SK-N-SH (cell line): ENCODE results near the gene GOLM1. TPM values are rescaled to one million over a fixed set of nuclear protein-coding genes. Genes with fewer than 3 reads are reported as not detected.

Experiments used
- EP300 ChIP-seq, 2 experiments: IDR thresholded peaks; 2 replicates each; pipeline versions ENCODE4 v1.4.0 to v1.6.1; 2012; ENCODE audit warnings: borderline replicate concordance in 1 of 2, low read depth in 1 of 2, low read length in 1 of 2
- EZH2phosphoT487 ChIP-seq: fragments of 200-600 bp; sonication (generic); IDR thresholded peaks from 2 replicates; pipeline ENCODE4 v1.6.1; 2017; ENCODE audit warnings: low read depth, mixed run types, mild to moderate bottlenecking, antibody characterized with exemption, moderate library complexity, borderline replicate concordance
- polyA plus RNA-seq, 3 experiments: library from polyadenylated mRNA; depleted of rRNA; stranded (reverse); fragments of >200 nt; gene quantifications; 2 replicates each; pipeline ENCODE4 v1.2.3, GENCODE V29; 2012
- small RNA-seq, 7 experiments: library from RNA; depleted of rRNA; stranded (forward); fragments of <200 nt; gene quantifications; one replicate each; pipeline ENCODE3, GENCODE V24; 2012
- TF ChIP-seq, protein P1 (sequence below): fragments of 150-350 bp; IDR thresholded peaks from 2 replicates; pipeline ENCODE4 v1.6.1; 2017; ENCODE audit warnings: antibody characterized with exemption, low read length, low read depth, borderline replicate concordance
- TF ChIP-seq, protein P2 (sequence below): IDR thresholded peaks from 2 replicates; pipeline ENCODE4 v1.4.0; 2012; ENCODE audit warnings: low read depth, borderline replicate concordance

Gene GOLM1
- polyA plus RNA-seq, 1 of the 3 experiments (the other 2 are of a cell fraction), result 69.8 TPM

DNA sequence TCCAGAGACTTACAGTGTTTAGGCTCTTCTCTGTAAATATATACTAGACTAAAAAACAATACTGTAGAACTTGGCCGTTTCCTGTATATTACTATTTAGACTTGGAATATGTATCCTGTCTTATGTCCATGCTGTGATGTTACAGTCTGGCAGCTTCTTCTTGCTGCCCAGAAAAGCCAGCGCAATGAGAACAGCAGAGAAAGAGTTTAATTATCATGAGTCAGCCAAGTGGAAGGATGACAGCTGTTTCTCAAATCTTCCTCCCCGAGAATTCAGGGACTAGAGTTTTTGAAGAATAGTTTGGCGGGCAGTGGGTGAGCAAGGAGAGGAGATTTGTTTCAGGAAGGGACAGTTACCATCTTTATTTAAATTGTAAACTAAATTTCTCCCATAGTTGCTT lies 120.9 kb downstream of the GOLM1 start (continued):
- no peak for TF ChIP-seq EP300 (IDR thresholded peaks at IDR 0.05; ENCODE audit: borderline replicate concordance in 1 of 2, low read depth in 1 of 2, low read length in 1 of 2)
- TF ChIP-seq, protein P1, sequence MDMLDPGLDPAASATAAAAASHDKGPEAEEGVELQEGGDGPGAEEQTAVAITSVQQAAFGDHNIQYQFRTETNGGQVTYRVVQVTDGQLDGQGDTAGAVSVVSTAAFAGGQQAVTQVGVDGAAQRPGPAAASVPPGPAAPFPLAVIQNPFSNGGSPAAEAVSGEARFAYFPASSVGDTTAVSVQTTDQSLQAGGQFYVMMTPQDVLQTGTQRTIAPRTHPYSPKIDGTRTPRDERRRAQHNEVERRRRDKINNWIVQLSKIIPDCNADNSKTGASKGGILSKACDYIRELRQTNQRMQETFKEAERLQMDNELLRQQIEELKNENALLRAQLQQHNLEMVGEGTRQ, result no peak
- no peak for TF ChIP-seq EZH2phosphoT487
- TF ChIP-seq, protein P2, sequence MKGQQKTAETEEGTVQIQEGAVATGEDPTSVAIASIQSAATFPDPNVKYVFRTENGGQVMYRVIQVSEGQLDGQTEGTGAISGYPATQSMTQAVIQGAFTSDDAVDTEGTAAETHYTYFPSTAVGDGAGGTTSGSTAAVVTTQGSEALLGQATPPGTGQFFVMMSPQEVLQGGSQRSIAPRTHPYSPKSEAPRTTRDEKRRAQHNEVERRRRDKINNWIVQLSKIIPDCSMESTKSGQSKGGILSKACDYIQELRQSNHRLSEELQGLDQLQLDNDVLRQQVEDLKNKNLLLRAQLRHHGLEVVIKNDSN, result no peak
- TF ChIP-seq, all 33 proteins: peak for 0

Small RNA genes lying within 50 kb of the gene (small RNA-seq; reads per million reads assigned to genes)
- gene AL161447.1, result 0 reads per million in 7 experiments

Other genes with a start within 250 kb of the GOLM1 start
- 9.0 and 12.9 TPM in 2 replicates for gene NAA35, start 158.4 kb downstream of the GOLM1 start, polyA plus RNA-seq (2012; rRNA removed)
- gene C9orf153, start 160.1 kb upstream of the GOLM1 start, polyA plus RNA-seq (2012; rRNA removed), result 0.03 TPM in 1 of 2 replicates, not detected in the other
- gene ISCA1, start 183.0 kb upstream of the GOLM1 start, polyA plus RNA-seq (2012; rRNA removed), result 10.9 and 14.7 TPM in 2 replicates